IMR-90 (cell line): Measurements from ENCODE around the gene ARHGAP23.
A peak's percentile ranks its signal among the peaks of the same experiment; 100 is the strongest.

ENCODE experiments used
- BHLHE40 ChIP-seq: fragments of 150-350 bp; IDR thresholded peaks from 2 replicates; pipeline ENCODE4 v1.6.1; 2016; ENCODE audit warnings: mild to moderate bottlenecking, low read depth, low read length
- CEBPB ChIP-seq: IDR thresholded peaks from 2 replicates; pipeline ENCODE4 v1.6.1; 2012; ENCODE audit warnings: low read depth, low read length, improper control_type of control experiment
- CHD1 ChIP-seq: IDR thresholded peaks from 2 replicates; pipeline ENCODE4 v1.6.1; 2012; ENCODE audit warnings: low read depth, low read length, improper control_type of control experiment
- FOS ChIP-seq: fragments of 150-350 bp; IDR thresholded peaks from 2 replicates; pipeline ENCODE4 v1.6.1; 2016; ENCODE audit warnings: low read depth, low read length
- MAZ ChIP-seq: IDR thresholded peaks from 2 replicates; pipeline ENCODE4 v1.6.1; 2012; ENCODE audit warnings: low read depth, mild to moderate bottlenecking, low read length, improper control_type of control experiment, moderate library complexity, borderline replicate concordance
- MXI1 ChIP-seq: IDR thresholded peaks from 2 replicates; pipeline ENCODE4 v1.6.1; 2012; ENCODE audit warnings: low read depth, mild to moderate bottlenecking, low read length, moderate library complexity, borderline replicate concordance
- NFE2L2 ChIP-seq: fragments of 150-350 bp; IDR thresholded peaks from 2 replicates; pipeline ENCODE4 v1.6.1; 2016; ENCODE audit warnings: low read depth, mild to moderate bottlenecking, low read length
- POLR2A ChIP-seq: IDR thresholded peaks from 2 replicates; pipeline ENCODE4 v1.6.1; 2012; ENCODE audit warnings: mild to moderate bottlenecking, low read depth, low read length
- RAD21 ChIP-seq: IDR thresholded peaks from 2 replicates; pipeline ENCODE4 v1.6.1; 2012; ENCODE audit warnings: low read length, improper control_type of control experiment
- RCOR1 ChIP-seq: IDR thresholded peaks from 2 replicates; pipeline ENCODE4 v1.6.1; 2012; ENCODE audit warnings: mild to moderate bottlenecking, low read length, improper control_type of control experiment; ENCODE audit not compliant: insufficient replicate concordance
- RFX5 ChIP-seq: IDR thresholded peaks from 2 replicates; pipeline ENCODE4 v1.8.0; 2012; ENCODE audit warnings: low read depth, mild to moderate bottlenecking, low read length, moderate library complexity
- SMC3 ChIP-seq: fragments of 150-350 bp; IDR thresholded peaks from 2 replicates; pipeline ENCODE4 v1.6.1; 2016; ENCODE audit warnings: low read depth, mild to moderate bottlenecking, antibody characterized with exemption, low read length, moderate library complexity
- TF ChIP-seq, protein P1 (sequence below): fragments of 150-350 bp; IDR thresholded peaks from 2 replicates; pipeline ENCODE4 v1.6.1; 2017; ENCODE audit warnings: mild to moderate bottlenecking, antibody characterized with exemption, low read length, low read depth
- TF ChIP-seq, protein P2 (sequence below): conservative IDR thresholded peaks from 2 replicates; pipeline ENCODE4 v1.5.1; 2012; ENCODE audit warnings: mild to moderate bottlenecking, low read depth, low read length, improper control_type of control experiment

DNA sequence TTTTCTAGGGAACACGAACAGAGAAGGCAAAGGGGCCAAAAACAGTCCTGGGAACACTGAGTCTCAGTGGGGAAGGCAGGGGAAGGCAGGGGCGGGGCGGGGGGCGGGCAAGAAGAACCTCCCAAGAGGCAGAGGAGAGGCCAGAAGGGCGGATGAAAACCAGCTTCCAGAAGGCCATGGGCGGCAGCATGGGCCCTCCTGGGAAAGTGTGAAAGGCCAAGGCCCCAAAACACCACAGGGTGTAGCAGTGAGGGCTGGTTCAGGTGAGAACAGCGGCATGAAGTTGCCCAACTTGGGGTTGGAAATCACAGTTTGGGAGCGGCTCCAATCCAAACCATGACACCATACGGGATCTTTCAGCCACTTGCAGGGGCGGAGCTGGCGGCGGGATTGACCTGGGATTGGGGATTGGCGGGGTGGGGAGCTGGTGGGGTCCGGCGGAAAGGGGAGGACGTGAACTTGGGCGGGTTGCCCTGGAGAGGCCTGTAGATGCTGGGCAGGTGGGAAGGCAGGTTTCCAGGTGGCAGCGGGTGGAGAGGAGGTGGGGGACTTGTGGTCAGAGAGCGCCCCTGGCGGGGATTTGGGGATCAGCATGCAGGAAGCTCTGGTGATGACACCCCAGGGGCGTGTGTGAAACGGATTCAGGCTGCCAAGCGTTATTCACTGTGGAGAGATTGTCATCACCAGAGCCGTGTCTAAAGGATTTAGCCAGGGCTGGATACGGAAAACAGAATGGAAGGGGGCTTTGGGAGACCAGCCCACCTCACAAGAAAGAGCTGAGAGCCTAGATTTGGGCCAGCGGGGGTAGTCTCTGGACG, 80.9 kb downstream of the ARHGAP23 start:
- TF ChIP-seq RAD21 (peak; percentile 42; the same call in 1 of the 2 replicates), POLR2A (no peak), SMC3 (no peak), CEBPB (peak; percentile 68), RCOR1 (no peak), RFX5 (no peak), CHD1 (no peak), MXI1 (no peak), NFE2L2 (no peak), FOS (no peak), MAZ (peak; percentile 28; the same call in 1 of the 2 replicates), BHLHE40 (no peak)
- TF ChIP-seq, protein P1, sequence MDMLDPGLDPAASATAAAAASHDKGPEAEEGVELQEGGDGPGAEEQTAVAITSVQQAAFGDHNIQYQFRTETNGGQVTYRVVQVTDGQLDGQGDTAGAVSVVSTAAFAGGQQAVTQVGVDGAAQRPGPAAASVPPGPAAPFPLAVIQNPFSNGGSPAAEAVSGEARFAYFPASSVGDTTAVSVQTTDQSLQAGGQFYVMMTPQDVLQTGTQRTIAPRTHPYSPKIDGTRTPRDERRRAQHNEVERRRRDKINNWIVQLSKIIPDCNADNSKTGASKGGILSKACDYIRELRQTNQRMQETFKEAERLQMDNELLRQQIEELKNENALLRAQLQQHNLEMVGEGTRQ, result no peak
- TF ChIP-seq, protein P2, sequence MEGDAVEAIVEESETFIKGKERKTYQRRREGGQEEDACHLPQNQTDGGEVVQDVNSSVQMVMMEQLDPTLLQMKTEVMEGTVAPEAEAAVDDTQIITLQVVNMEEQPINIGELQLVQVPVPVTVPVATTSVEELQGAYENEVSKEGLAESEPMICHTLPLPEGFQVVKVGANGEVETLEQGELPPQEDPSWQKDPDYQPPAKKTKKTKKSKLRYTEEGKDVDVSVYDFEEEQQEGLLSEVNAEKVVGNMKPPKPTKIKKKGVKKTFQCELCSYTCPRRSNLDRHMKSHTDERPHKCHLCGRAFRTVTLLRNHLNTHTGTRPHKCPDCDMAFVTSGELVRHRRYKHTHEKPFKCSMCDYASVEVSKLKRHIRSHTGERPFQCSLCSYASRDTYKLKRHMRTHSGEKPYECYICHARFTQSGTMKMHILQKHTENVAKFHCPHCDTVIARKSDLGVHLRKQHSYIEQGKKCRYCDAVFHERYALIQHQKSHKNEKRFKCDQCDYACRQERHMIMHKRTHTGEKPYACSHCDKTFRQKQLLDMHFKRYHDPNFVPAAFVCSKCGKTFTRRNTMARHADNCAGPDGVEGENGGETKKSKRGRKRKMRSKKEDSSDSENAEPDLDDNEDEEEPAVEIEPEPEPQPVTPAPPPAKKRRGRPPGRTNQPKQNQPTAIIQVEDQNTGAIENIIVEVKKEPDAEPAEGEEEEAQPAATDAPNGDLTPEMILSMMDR, result peak; percentile 82
